Measurements from ENCODE around the gene PDE4B. TPM values are rescaled to one million over a fixed set of nuclear protein-coding genes. Genes with fewer than 3 reads are reported as not detected.
"Not testable (repeated sequence)": the region's sequence is repeated elsewhere in the genome, so short reads cannot be mapped to it uniquely, and the experiment has no call there.

Gene PDE4B
- total and polyA plus RNA-seq, 12 donors, result 2.0 to 63.2 (median 15.3) TPM

DNA sequence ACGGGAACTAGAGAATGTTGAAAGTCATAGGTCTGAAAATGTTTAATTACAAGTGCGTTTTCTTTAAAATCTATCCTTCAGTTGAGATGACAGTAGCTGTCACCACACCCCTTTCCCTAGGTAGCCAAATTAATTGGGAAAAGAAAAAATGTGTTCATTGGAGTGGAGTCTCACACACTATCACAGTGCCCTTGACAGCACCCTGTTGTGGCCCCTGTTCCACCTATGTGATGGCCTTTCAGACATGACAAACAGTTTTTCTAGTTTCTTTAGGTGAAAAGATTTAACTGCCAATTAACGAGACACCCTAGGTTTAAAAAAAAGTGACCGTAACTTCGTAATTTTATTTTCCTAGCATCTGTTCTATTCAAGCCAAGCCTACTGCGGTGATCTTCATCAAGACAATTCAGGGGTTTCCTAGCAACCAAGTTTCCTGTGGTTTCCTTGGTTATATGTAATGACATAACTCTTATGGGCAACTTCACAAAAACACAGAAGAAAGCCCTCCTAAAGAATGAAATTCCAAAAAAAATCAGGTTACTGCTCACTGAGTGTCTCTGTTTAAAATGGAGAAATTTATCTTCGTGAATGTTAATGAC is 298.3 kb downstream of the PDE4B start:
- TF ChIP-seq, protein P1, sequence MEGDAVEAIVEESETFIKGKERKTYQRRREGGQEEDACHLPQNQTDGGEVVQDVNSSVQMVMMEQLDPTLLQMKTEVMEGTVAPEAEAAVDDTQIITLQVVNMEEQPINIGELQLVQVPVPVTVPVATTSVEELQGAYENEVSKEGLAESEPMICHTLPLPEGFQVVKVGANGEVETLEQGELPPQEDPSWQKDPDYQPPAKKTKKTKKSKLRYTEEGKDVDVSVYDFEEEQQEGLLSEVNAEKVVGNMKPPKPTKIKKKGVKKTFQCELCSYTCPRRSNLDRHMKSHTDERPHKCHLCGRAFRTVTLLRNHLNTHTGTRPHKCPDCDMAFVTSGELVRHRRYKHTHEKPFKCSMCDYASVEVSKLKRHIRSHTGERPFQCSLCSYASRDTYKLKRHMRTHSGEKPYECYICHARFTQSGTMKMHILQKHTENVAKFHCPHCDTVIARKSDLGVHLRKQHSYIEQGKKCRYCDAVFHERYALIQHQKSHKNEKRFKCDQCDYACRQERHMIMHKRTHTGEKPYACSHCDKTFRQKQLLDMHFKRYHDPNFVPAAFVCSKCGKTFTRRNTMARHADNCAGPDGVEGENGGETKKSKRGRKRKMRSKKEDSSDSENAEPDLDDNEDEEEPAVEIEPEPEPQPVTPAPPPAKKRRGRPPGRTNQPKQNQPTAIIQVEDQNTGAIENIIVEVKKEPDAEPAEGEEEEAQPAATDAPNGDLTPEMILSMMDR (IDR thresholded peaks at IDR 0.05), result no peak
- no peaks in the 10 kb centered on the region for H3K36me3 ChIP-seq
- no peaks in the 10 kb centered on the region for H3K9me3 ChIP-seq
- no peak overlapping the region for H3K4me3 ChIP-seq
- no peaks in the 10 kb centered on the region for H3K4me1 ChIP-seq
- 65 to 75% methylated on average over 7 of the region's 7 CpGs for WGBS, 2 donors
- DNase-seq, result no peak
- no peaks in the 10 kb centered on the region for H3K27me3 ChIP-seq
- no peak for ATAC-seq
- H3K27ac ChIP-seq, result no peak overlapping the region
- intact Hi-C loops (cut with DNase I), result no loop called here

DNA sequence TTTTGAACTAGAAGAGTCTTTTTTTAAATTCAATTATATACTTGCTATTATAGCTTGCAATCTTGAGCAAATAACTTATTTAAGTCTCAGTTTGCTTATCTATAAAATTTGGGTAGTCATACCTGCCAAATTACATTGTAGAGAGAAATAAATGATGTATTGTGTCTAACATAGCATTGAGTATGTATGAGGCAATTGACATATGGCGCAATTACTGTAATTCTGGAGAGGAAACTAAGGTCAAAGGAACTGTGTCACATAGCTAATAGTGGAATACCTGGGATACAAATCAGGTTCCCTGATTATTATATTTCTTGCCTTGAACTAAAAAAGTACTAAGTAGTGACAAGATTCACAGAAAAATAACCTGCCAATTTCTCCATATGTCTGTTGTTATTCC is 302.5 kb downstream of the PDE4B start:
- Histone ChIP-seq H3K27ac (no peak overlapping the region), H3K36me3 (no peaks in the 10 kb centered on the region), H3K27me3 (no peaks in the 10 kb centered on the region), H3K4me3 (no peak overlapping the region), H3K9me3 (peaks cover 0 to 2% (median 0%) of the 10 kb centered on the region in 11 donors), H3K4me1 (no peaks in the 10 kb centered on the region)
- 90 to 93% methylated on average over 1 of the region's 1 CpG for WGBS, 2 donors
- TF ChIP-seq, protein P1 (IDR thresholded peaks at IDR 0.05), result no peak
- intact Hi-C loops (cut with DNase I), result no loop called here
- ATAC-seq (no peak), DNase-seq (no peak)

DNA sequence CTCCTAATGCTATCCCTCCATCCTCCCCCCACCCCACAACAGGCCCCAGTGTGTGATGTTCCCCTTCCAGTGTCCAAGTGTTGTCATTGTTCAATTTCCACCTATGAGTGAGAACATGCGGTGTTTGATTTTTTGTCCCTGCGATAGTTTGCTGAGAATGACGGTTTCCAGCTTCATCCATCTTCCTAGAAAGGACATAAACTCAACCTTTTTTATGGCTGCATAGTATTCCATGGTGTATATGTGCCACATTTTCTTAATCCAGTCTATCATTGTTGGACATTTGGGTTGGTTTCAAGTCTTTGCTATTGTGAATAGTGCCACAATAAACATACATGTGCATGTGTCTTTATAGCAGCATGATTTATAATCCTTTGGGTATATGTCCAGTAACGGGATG is 308.3 kb downstream of the PDE4B start:
- H3K27me3 ChIP-seq; H3K4me1 ChIP-seq; H3K36me3 ChIP-seq; ATAC-seq; H3K4me3 ChIP-seq; intact Hi-C loops (cut with DNase I); DNase-seq; H3K27ac ChIP-seq: not testable (repeated sequence)
- 92 to 94% methylated on average over 3 of the region's 4 CpGs for WGBS, 2 donors
- peaks cover 0 to 28% (median 0%) of the 10 kb centered on the region in 11 donors for H3K9me3 ChIP-seq

GRCh38 chr1:66104076-66104475 is 311.4 kb downstream of the PDE4B start:
- H3K4me1 ChIP-seq; H3K4me3 ChIP-seq; H3K27me3 ChIP-seq; ATAC-seq; H3K27ac ChIP-seq; H3K36me3 ChIP-seq; intact Hi-C loops (cut with DNase I); DNase-seq: not testable (repeated sequence)
- 88 to 96% methylated on average over 3 of the region's 5 CpGs for WGBS, 2 donors
- H3K9me3 ChIP-seq, result peaks cover 0 to 28% (median 0%) of the 10 kb centered on the region in 11 donors

DNA sequence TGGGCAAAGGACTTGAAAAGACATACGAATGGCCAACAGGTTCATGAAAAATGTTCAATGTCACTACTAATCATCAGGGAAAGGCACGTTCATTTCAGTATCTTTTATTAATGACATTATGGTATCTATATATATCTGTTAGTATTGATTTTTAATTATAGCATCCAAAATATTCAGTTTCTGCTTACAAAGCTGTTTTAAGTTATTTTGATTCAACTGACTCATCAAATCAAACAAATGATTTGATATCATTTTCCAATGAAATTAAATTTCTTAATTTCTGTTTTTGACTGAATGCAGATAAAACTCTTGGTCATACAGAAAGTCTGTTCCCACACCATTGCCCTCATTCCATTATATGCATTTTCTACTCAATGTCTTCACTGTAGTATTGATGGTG is 315.9 kb downstream of the PDE4B start:
- intact Hi-C loops (cut with DNase I), result no loop called here
- no peaks in the 10 kb centered on the region for H3K27me3 ChIP-seq
- WGBS, 2 donors, result 75 to 82% methylated on average over 2 of the region's 2 CpGs

More for the DNA sequence above, 315.9 kb downstream of the PDE4B start:
- DNase-seq (no peak), ATAC-seq (no peak)
- no peak overlapping the region for H3K4me3 ChIP-seq
- TF ChIP-seq, protein P1 (IDR thresholded peaks at IDR 0.05), result no peak
- H3K36me3 ChIP-seq, result no peaks in the 10 kb centered on the region
- no peak overlapping the region for H3K27ac ChIP-seq
- no peaks in the 10 kb centered on the region for H3K4me1 ChIP-seq
- peaks cover 0 to 4% (median 0%) of the 10 kb centered on the region in 11 donors for H3K9me3 ChIP-seq
